ENCODE measurements around the gene NUP188. TPM values are rescaled to one million over a fixed set of nuclear protein-coding genes. Genes with fewer than 3 reads are reported as not detected.

Gene NUP188
- total RNA-seq, 1 donor from 2014 or later = 66.7 TPM

DNA sequence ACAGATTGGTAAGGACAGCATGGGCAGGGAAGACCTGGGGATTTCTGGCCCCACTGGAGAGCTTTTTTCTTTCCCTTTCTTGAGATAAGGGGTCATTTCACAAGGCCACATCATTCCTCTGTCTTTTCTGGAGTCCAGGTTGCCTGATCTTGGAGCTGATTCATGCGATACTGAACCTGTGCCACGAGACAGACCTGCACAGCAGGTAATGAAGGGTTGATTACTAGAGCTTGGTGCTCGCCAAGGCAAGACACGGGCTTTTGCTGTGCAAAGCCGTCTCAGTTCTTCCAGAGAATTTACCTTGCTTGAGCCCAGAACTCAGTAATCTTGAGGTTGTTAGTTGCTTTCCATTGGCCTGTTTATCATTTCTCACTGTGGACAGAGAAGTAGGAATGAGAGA lies 39.2 kb downstream of the NUP188 start:
- H3K9ac ChIP-seq = no peak overlapping the region
- no peak overlapping the region for H3K27ac Mint-ChIP-seq

DNA sequence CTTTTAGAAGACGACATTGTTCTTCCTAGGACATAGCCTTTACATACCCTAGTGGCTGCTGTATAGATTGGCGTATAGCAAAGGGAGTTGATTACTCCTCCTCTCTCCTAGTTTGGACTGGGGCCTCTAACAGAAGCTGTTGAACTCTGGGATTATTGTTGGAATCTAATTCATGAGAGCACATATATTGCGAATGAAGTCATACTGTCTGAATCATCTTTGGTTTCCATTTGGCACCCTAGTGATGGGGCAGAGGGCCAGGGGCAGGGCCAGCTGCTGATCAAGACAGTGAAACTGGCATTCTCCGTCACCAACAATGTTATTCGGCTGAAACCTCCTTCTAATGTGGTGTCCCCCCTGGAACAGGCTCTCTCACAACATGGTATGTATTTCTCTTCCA lies 40.3 kb downstream of the NUP188 start:
- Histone ChIP-seq H3K9me3 (ENCODE audit: low read depth) (no peaks in the 10 kb centered on the region), H3K9ac (no peak overlapping the region), H4K20me1 (ENCODE audit: low read depth) (no peaks in the 10 kb centered on the region), H2AFZ (replicated peaks) (no peak overlapping the region), H3K36me3 (peaks cover 6% of the 10 kb centered on the region), H3K4me1 (no peaks in the 10 kb centered on the region), H3K27ac (no peak overlapping the region), H3K27me3 (no peaks in the 10 kb centered on the region), H3K79me2 (ENCODE audit: low read depth) (no peaks in the 10 kb centered on the region), H3F3A (ENCODE audit: low read depth) (no peaks in the 10 kb centered on the region), H3K4me2 (no peak overlapping the region), H3K4me3 (no peak overlapping the region)
- Mint-ChIP-seq H3K9me3 (no peaks in the 10 kb centered on the region), H3K36me3 (peaks cover 35% of the 10 kb centered on the region), H3K4me3 (no peak overlapping the region), H3K27ac (no peak overlapping the region), H3K4me1 (no peaks in the 10 kb centered on the region), H3K27me3 (ENCODE audit: insufficient read depth, low read depth) (peaks cover 2% of the 10 kb centered on the region)
- no peak for DNase-seq (ENCODE audit: low spot score)
- TF ChIP-seq EZH2phosphoT487 (IDR thresholded peaks at IDR 0.05) = no peak
- no peak for TF ChIP-seq EZH2 (IDR thresholded peaks at IDR 0.05)
- TF ChIP-seq, protein P1, sequence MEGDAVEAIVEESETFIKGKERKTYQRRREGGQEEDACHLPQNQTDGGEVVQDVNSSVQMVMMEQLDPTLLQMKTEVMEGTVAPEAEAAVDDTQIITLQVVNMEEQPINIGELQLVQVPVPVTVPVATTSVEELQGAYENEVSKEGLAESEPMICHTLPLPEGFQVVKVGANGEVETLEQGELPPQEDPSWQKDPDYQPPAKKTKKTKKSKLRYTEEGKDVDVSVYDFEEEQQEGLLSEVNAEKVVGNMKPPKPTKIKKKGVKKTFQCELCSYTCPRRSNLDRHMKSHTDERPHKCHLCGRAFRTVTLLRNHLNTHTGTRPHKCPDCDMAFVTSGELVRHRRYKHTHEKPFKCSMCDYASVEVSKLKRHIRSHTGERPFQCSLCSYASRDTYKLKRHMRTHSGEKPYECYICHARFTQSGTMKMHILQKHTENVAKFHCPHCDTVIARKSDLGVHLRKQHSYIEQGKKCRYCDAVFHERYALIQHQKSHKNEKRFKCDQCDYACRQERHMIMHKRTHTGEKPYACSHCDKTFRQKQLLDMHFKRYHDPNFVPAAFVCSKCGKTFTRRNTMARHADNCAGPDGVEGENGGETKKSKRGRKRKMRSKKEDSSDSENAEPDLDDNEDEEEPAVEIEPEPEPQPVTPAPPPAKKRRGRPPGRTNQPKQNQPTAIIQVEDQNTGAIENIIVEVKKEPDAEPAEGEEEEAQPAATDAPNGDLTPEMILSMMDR (IDR thresholded peaks at IDR 0.05) = no peak

More for the DNA sequence above, 39.2 kb downstream of the NUP188 start:
- Histone ChIP-seq H3K27me3 (no peaks in the 10 kb centered on the region), H3K9me3 (ENCODE audit: low read depth) (no peaks in the 10 kb centered on the region), H2AFZ (replicated peaks) (no peak overlapping the region), H4K20me1 (ENCODE audit: low read depth) (no peaks in the 10 kb centered on the region), H3K4me3 (no peak overlapping the region), H3K4me2 (no peak overlapping the region), H3F3A (ENCODE audit: low read depth) (no peaks in the 10 kb centered on the region), H3K79me2 (ENCODE audit: low read depth) (no peaks in the 10 kb centered on the region), H3K4me1 (no peaks in the 10 kb centered on the region), H3K27ac (no peak overlapping the region), H3K36me3 (no peaks in the 10 kb centered on the region)
- DNase-seq (ENCODE audit: low spot score) = no peak
- peaks cover 37% of the 10 kb centered on the region for H3K36me3 Mint-ChIP-seq
- no peaks in the 10 kb centered on the region for H3K9me3 Mint-ChIP-seq
- TF ChIP-seq, protein P1 (IDR thresholded peaks at IDR 0.05) = no peak
- TF ChIP-seq EZH2 (IDR thresholded peaks at IDR 0.05) (no peak), EZH2phosphoT487 (IDR thresholded peaks at IDR 0.05) (no peak)
- no peak overlapping the region for H3K4me3 Mint-ChIP-seq
- H3K27me3 Mint-ChIP-seq (ENCODE audit: insufficient read depth, low read depth) = peaks cover 2% of the 10 kb centered on the region
- H3K4me1 Mint-ChIP-seq = no peaks in the 10 kb centered on the region

DNA sequence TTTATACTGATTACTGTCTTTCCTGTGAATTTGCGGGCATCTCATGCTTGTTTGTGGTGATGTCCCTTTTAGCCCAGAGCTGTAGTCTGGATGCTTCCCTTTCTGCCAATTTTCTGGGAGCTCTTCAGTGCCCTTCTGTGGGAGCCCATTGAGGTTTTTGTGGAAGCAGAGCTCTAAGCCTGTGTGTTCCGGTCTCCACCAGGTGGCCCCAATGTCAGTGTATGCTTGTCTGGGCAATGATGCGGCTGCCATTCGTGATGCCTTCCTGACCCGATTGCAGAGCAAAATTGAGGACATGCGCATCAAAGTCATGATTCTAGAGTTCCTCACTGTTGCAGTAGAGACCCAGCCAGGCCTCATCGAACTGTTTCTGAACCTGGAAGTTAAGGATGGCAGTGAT lies 45.5 kb downstream of the NUP188 start:
- H3K4me1 ChIP-seq = no peaks in the 10 kb centered on the region
- peaks cover 40% of the 10 kb centered on the region for H3K36me3 Mint-ChIP-seq
- H3K27me3 Mint-ChIP-seq (ENCODE audit: insufficient read depth, low read depth) = no peaks in the 10 kb centered on the region
- no peaks in the 10 kb centered on the region for H3K27me3 ChIP-seq
- peaks cover 10% of the 10 kb centered on the region for H3K36me3 ChIP-seq
- H3K4me1 Mint-ChIP-seq = no peaks in the 10 kb centered on the region
- no peaks in the 10 kb centered on the region for H3K9me3 Mint-ChIP-seq
- TF ChIP-seq EZH2phosphoT487 (IDR thresholded peaks at IDR 0.05) = no peak
- TF ChIP-seq, protein P1 (IDR thresholded peaks at IDR 0.05) = peak; percentile 38
- TF ChIP-seq EZH2 (IDR thresholded peaks at IDR 0.05) = no peak
- H3K4me2 ChIP-seq = no peak overlapping the region
- no peak overlapping the region for H3K4me3 ChIP-seq
- H3K27ac ChIP-seq = no peak overlapping the region
- H3K9ac ChIP-seq = no peak overlapping the region
- H4K20me1 ChIP-seq (ENCODE audit: low read depth) = no peaks in the 10 kb centered on the region
- H3K9me3 ChIP-seq (ENCODE audit: low read depth) = no peaks in the 10 kb centered on the region
- no peaks in the 10 kb centered on the region for H3K79me2 ChIP-seq (ENCODE audit: low read depth)
- H3K27ac Mint-ChIP-seq = no peak overlapping the region
- no peaks in the 10 kb centered on the region for H3F3A ChIP-seq (ENCODE audit: low read depth)
- DNase-seq (ENCODE audit: low spot score) = peak; percentile 22
- H2AFZ ChIP-seq (replicated peaks) = no peak overlapping the region
- H3K4me3 Mint-ChIP-seq = no peak overlapping the region
